ENCODE measurements around the gene GRK4.

- TF ChIP-seq POLR2A (IDR thresholded peaks at IDR 0.05) (no peak), CTCF (IDR thresholded peaks at IDR 0.05) (no peak)
Measured at GRCh38 chr4:3060946-3061345, 97.6 kb downstream of the GRK4 start.
